OCI-LY3 (cell line): ENCODE measurements around the gene ATRN.

Experiments
- H2AFZ ChIP-seq: fragments of 200-600, 300-600 bp; shearing (Covaris generic); 2 replicates; pipeline ENCODE4 v1.6.0; 2014; ENCODE audit warnings: antibody characterized with exemption, low read depth, low read length
- H3K27ac ChIP-seq: fragments of 200-600, 300-600 bp; sonication (generic); 2 replicates; pipeline ENCODE4 v1.5.1; 2014; ENCODE audit warnings: mild to moderate bottlenecking, low read length, moderate library complexity, mixed read lengths
- H3K27me3 ChIP-seq: fragments of 200-600, 300-600 bp; sonication (generic); 2 replicates; pipeline ENCODE4 v1.6.1; 2014; ENCODE audit warnings: low read depth, low read length, mixed read lengths
- H3K36me3 ChIP-seq: fragments of 200-600, 300-600 bp; sonication (generic); replicated peaks from 2 replicates; pipeline ENCODE3; 2014; ENCODE audit warnings: low read depth, low read length, mixed read lengths
- H3K4me1 ChIP-seq: fragments of 300-600, 200-600 bp; sonication (generic); 2 replicates; pipeline ENCODE4 v1.6.1; 2014; ENCODE audit warnings: low read length, mixed read lengths
- H3K4me2 ChIP-seq: fragments of 200-600, 300-600 bp; sonication (generic); 2 replicates; pipeline ENCODE4 v1.6.1; 2014; ENCODE audit warnings: low read length, mixed read lengths
- H3K4me3 ChIP-seq: fragments of 300-600, 200-600 bp; sonication (generic); 2 replicates; pipeline ENCODE4 v1.5.1; 2014; ENCODE audit warnings: antibody characterized with exemption, mild to moderate bottlenecking, low read length, moderate library complexity
- H3K79me2 ChIP-seq: fragments of 300-600, 200-600 bp; shearing (Covaris generic); 2 replicates; pipeline ENCODE4 v1.6.1; 2014; ENCODE audit warnings: mild to moderate bottlenecking, low read length, mixed read lengths
- H3K9ac ChIP-seq: fragments of 300-600, 200-600 bp; shearing (Covaris generic); 2 replicates; pipeline ENCODE4 v1.6.0; 2014; ENCODE audit warnings: mild to moderate bottlenecking, low read length, moderate library complexity
- H3K9me3 ChIP-seq: fragments of 200-600, 300-600 bp; shearing (Covaris generic); 2 replicates; pipeline ENCODE4 v1.6.1; 2014; ENCODE audit warnings: low read length, mixed read lengths; ENCODE audit not compliant: insufficient read depth
- H4K20me1 ChIP-seq: fragments of 200-600, 300-600 bp; sonication (generic); 2 replicates; pipeline ENCODE4 v1.6.1; 2016; ENCODE audit warnings: low read length, mixed read lengths; ENCODE audit not compliant: insufficient read depth
- CTCF ChIP-seq: fragments of 200-600, 300-600 bp; sonication (generic); IDR thresholded peaks from 2 replicates; pipeline ENCODE4 v1.5.1; 2014; ENCODE audit warnings: antibody characterized with exemption, low read length, low read depth
- EZH2phosphoT487 ChIP-seq: fragments of 200-600 bp; shearing (Covaris generic); IDR thresholded peaks from 2 replicates; pipeline ENCODE4 v1.6.1; 2018; ENCODE audit warnings: antibody characterized with exemption, mixed run types, low read depth

Gene ATRN

GRCh38 chr20:3559231-3559630 lies 88.4 kb downstream of the ATRN start:
- Histone ChIP-seq H4K20me1 (no peaks in the 10 kb centered on the region), H3K36me3 (no peaks in the 10 kb centered on the region), H3K9ac (no peak overlapping the region), H3K79me2 (no peaks in the 10 kb centered on the region), H2AFZ (no peak overlapping the region), H3K27me3 (no peaks in the 10 kb centered on the region), H3K4me3 (no peak overlapping the region), H3K27ac (no peak overlapping the region), H3K4me1 (no peaks in the 10 kb centered on the region), H3K9me3 (no peaks in the 10 kb centered on the region), H3K4me2 (no peak overlapping the region)
- TF ChIP-seq EZH2phosphoT487 (no peak), CTCF (no peak)

GRCh38 chr20:3559637-3560036 lies 88.8 kb downstream of the ATRN start:
- H3K9ac ChIP-seq: no peak overlapping the region
- H3K4me2 ChIP-seq: no peak overlapping the region

GRCh38 chr20:3560162-3560561 lies 89.3 kb downstream of the ATRN start:
- H3K4me1 ChIP-seq: no peaks in the 10 kb centered on the region
- no peaks in the 10 kb centered on the region for H4K20me1 ChIP-seq
- TF ChIP-seq EZH2phosphoT487 (no peak), CTCF (no peak)
- H3K9me3 ChIP-seq: no peaks in the 10 kb centered on the region
- H3K79me2 ChIP-seq: no peaks in the 10 kb centered on the region
- H3K36me3 ChIP-seq: no peaks in the 10 kb centered on the region
- H3K4me2 ChIP-seq: no peak overlapping the region
- H3K27me3 ChIP-seq: no peaks in the 10 kb centered on the region
- no peak overlapping the region for H3K27ac ChIP-seq
- no peak overlapping the region for H3K9ac ChIP-seq
- H3K4me3 ChIP-seq: no peak overlapping the region
- H2AFZ ChIP-seq: no peak overlapping the region

More at GRCh38 chr20:3559637-3560036, 88.8 kb downstream of the ATRN start:
- Histone ChIP-seq H4K20me1 (no peaks in the 10 kb centered on the region), H3K4me3 (no peak overlapping the region), H3K79me2 (no peaks in the 10 kb centered on the region), H3K9me3 (no peaks in the 10 kb centered on the region), H3K27me3 (no peaks in the 10 kb centered on the region), H3K36me3 (no peaks in the 10 kb centered on the region), H3K27ac (no peak overlapping the region), H2AFZ (no peak overlapping the region), H3K4me1 (no peaks in the 10 kb centered on the region)
- TF ChIP-seq CTCF (no peak), EZH2phosphoT487 (no peak)

- no peaks in the 10 kb centered on the region for H4K20me1 ChIP-seq
- no peak for TF ChIP-seq EZH2phosphoT487
- TF ChIP-seq CTCF: no peak
- no peak overlapping the region for H2AFZ ChIP-seq
- no peaks in the 10 kb centered on the region for H3K9me3 ChIP-seq
- no peak overlapping the region for H3K4me3 ChIP-seq
- H3K36me3 ChIP-seq: no peaks in the 10 kb centered on the region
- no peak overlapping the region for H3K4me2 ChIP-seq
- no peak overlapping the region for H3K27ac ChIP-seq
- H3K27me3 ChIP-seq: no peaks in the 10 kb centered on the region
- H3K79me2 ChIP-seq: no peaks in the 10 kb centered on the region
- no peaks in the 10 kb centered on the region for H3K4me1 ChIP-seq
- no peak overlapping the region for H3K9ac ChIP-seq
These were observed 89.8 kb downstream of the ATRN start for GRCh38 chr20:3560578-3560977.
